GM19452 (cell line): ENCODE results near the gene RAPH1.
"Not testable (repeated sequence)": the region's sequence is repeated elsewhere in the genome, so short reads cannot be mapped to it uniquely, and the experiment has no call there.

Experiments used
- ATAC-seq: cut with Tn5 transposase; IDR thresholded peaks from one replicate; pipeline ENCODE4 v1.9.1; 2021; ENCODE audit not compliant: unreplicated experiment

The RAPH1 gene

DNA sequence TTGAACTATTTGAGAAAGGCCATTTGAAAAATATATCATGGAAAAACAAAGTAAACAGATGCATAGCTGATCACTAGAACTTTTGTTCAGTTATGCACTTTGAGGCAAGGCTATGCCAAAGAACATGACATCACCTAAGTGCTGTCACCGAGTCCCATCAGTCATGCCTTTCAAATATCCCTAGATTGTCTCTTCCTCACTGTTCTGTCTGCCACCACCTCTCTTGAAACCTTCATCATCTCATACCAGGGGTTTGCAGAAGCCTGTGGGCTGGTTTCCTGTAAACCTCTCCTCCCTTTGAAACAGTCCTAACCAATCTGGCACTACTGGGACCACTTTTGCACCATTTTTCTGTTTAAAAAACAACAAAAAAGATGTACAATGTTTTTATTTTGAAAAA, 12.3 kb upstream of the RAPH1 start:
- ATAC-seq: no peak

DNA sequence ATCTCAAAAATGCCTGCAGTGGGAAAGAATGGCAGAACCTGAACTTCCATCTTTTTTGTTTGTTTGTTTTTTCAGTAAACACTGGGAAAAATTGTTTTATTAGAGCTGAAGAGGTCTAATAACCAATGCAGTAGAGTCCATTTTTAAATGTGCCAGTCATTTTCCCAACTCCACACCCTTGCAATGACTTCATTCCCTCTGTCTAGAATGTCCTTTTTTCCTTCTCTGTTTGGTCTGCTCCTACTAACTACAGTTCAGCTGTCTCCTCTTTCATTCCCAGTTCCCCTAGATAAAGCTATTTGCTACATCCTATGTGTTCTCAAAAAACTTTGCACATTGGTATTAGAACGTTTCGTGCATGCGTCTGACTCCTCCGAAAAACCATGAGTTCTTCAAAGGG, 9.3 kb upstream of the RAPH1 start:
- no peak for ATAC-seq

DNA sequence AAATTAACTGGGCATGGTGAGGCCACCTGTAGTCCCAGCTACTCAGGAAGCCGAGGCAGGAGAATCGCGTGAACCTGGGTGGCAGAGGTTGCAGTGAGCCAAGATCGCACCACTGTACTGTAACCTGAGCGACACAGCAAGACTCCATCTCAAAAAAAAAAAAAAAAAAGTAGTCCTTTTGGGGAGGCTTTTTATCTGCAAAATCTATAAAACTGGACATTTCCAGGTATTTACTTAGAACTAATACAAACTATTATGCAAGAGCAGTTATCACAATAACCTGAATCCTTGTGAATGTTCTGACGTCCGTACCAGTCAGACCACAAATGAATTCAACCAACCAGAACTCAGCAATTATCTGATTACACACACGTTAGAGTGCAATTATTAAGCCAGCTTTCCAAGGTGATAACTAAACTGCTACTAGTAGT, 8.8 kb upstream of the RAPH1 start:
- ATAC-seq: no peak

DNA sequence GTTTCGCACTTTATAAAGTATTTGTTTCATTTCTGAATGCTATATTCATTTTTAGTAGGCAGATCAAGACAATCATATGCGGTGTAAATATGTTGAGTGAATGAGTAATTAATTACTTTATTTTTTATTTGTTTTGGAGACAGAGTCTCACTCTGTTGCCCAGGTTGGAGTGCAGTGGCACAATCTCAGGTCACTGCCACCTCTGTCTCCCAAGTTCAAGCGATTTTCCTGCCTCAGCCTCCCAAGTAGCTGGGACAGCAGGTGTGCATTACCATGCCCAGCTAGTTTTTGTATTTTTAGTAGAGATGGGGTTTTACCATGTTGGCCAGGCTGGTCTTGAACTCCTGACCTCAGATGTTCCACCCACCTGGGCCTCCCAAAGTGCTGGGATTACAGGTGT, 5.5 kb upstream of the RAPH1 start:
- ATAC-seq: not testable (repeated sequence)

DNA sequence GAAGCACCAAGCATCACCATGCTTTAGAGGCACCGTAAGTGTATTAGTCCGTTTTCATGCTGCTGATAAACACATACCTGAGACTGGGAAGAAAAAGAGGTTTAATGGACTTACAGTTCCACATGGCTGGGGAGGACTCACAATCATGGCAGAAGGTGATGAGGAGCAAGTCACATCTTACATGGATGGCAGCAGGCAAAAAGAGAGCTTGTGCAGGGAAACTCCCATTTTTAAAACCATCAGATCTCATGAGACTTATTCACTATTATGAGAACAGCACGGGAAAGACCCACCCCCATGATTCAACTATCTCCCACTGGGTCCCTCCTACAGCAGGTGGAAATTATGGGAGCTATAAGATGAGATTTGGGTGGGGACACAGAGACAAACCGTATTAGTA, 3.1 kb upstream of the RAPH1 start:
- ATAC-seq: not testable (repeated sequence)

DNA sequence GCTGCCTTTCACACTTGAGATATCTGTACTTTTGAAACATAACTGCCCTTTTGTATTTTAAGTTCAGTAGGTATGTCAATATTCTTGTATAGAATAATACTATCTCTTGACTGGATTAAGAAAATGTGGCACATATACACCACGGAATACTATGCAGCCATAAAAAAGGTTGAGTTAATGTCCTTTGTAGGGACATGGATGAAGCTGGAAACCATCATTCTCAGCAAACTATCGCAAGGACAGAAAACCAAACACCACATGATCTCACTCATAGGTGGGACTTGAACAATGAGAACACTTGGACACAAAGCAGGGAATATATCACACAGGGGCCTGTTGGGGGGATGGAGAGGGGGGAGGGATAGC, 1.5 kb upstream of the RAPH1 start:
- ATAC-seq: not testable (repeated sequence)

DNA sequence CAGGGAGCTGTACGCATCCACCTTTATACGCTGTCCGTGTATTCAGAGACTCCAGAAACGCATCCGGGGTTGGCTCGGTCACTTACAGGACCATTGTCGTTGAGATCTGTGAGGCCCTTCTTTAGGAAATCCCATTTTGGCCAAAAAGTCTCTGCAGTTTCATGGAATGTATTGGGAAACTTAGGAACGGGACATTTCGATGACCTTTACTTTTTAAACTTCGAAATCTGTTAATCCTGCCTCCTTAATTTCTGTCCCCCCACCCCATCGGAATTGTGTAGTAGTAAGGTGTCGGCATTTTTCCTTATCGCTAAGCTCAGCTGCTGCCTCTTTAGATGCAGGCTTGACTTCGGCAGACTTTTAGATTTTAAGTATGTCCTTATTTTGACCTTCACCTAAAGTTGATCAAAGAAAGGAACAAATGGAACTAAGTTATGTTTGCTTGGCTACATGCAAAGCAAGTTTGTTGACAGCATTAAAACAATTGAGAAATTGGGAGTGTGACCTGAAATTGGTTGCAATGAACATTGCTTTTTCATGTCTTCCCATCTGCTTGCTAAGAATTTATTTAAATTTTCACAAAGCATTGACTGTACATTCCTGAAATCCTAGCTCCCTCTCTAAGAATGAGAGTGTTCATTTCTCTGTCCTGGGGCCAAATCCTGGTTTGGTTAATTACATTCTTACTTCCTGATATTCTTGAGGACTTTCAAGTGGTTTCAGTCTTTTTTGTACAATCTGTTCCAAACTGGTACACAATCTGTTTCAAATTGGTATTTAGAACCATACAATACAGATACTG, 884 bp upstream of the RAPH1 start:
- ATAC-seq: no peak

DNA sequence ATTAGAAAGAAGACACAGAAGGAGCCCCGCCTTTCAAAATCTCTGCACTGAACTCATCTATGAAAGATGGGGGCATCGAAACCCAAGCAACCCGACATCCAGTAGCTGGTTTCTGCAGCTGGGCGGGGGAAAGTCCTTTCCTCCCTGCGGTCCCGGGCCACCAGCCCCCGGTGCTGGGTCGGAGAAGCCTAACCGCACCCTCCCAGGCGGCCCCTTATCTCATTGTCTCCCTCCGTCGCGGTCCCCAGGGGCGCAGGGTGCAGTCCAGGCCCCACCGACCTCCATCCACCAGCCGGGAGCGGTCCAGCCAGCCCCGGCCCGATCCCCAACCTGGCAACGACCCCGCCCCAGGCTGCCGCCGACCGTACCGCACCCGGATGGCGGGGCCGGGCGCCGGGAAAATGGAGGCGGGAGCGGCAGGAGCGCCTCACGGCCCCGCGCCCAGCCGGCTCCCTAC, 452 bp downstream of the RAPH1 start:
- no peak for ATAC-seq

DNA sequence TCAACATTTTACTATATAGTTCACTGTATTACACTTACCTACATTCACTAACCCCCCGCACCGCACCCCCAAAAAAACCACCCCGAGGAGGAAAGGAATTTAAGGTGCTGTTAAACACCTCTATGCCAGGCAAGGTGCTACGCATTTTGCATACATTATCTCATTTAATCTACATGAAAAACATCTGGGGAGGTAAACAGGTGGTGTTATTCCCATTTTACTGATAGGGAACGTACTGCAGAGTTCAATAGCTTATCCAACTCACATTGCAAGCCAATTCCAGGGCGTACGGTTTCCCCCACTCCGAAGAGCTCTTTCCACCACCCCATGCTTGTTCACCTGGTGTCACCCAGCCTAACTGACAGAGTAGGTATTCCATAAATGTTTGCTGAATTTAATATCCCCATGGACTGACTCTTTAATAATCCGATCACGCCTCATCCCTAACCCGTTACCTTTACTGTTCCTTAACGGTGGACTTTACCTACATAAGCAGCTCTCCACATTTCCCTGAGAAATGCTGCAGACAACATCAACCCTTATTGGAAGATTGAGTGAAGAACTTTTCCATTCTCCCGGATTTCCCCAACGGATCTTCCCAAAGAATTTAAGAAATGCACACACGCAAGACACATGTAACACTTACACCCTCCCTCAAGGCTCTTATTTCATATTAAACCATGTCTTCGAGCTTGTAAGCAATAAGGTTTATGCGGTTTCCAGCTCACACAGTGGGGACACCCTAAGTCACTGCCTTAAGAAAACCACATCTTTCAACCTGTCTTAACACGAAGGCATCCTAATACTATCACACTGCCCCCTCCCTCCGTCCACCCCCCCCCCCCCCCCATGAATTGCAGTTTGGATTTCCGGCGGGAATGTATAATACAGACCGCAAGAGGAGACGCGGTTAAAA, 1.2 kb downstream of the RAPH1 start:
- ATAC-seq: no peak

DNA sequence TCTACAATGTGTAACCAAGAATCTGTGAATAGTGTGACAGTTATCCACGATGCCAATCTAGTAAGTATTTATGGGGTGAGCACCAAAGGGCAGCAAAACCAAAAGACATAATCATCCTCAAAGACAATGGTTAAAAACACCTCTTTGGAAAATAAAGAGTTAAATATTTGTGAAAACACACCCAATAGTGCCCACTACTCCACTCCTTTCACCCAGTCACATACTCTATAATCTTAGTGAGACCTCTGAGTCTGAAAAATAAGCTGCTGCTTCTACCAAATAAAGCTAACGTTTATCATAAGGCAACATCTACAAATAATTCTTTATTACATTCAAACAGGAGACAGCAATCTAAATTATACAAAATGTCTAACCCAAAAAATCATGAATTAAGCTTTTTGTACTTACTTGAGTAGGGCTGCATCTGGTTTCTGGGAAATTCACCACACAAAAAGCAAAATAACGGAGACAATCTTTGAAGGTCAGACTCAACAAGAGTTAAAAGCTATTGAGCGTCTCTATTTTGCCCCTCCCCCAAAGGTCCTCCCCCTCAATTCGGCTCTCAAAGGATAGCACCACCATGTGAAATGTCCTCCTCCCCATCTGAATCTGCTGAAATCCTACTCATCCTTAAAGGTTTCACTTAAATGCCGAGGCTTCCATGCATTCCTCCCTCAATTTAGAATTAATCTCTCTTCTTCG, 2.0 kb downstream of the RAPH1 start:
- no peak for ATAC-seq

DNA sequence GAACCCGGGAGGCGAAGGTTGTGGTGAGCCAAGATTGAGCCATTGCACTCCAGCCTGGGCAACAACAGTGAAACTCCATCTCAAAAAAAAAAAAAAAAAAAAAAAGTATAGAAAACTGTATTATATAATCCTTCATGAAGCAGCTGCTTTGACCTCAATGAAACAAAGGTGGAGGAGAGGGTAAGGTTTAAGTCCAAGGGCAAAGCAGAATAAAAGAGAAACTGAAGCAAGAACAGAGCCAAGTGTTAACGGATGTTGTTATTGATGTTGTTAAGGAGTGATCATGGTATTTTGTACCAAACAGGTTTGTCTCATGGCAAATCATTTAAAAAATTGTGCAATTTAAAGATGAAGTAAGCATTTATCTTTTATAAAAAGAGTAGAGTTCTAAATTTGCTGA, 7.4 kb downstream of the RAPH1 start:
- no peak for ATAC-seq

DNA sequence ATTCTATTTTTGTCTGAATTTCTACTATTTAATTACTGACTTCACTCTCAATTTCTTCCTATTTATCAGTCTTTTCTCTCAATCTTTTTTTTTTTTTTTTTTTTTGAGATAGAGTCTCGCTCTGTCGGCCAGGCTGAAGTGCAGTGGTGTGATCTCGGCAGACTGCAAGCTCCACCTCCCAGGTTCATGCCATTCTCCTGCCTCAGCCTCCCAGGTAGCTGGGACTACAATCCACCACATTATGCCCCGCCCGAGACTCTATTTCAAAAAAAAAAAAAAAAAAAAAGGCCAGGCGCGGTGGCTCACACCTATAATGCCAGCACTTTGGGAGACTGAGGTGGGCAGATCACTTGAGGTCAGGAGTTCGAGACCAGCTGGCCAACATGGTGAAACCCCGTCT, 21.8 kb downstream of the RAPH1 start:
- not testable (repeated sequence) for ATAC-seq

DNA sequence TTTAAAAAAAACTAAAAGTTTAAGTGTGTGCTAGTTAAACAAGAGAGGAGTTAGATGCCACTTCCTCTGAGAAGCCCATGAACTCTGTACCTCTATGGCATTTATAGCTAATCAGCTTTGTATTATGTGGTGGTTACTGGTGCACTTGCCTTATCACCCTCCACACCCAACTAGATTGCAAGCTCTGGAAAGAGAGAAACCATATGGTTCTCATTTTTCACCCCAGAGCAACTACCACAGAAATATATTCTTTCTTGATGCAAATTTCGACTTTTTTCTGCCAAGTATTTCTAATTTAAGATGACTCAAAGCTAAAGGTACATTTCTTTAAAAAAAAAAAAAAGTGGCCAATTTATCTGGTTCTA, 24.2 kb downstream of the RAPH1 start:
- no peak for ATAC-seq

DNA sequence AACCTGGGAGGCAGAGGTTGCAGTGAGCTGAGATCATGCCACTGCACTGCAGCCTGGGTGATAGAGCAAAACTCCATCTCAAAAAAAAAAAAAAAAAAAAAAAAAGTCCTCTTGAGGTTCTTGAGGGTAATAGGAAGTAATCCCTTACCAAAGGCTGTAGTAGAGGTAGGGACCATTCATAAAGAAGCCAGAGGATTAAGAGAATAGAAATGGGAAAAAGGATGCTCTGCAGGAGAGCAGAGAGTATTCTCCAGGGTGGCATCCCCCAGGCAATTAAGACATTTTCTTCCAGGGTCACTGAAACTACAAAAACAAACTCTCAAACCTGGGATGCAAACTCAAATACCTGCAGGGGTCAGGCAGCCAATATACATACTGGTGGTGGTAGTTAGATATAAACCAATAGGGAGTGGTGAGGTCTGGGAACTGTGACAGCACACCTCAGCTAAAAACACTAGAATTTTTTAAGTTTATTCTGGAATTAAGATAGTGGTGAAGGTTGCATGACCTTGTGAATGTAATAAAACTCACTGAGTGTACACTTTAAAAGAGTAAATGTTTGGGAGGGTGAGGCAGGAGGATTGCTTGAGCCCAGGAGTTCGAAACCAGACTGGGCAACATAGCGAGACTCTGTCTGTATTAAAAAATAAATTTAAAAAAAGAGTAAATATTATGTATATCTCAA, 24.7 kb downstream of the RAPH1 start:
- ATAC-seq: no peak

DNA sequence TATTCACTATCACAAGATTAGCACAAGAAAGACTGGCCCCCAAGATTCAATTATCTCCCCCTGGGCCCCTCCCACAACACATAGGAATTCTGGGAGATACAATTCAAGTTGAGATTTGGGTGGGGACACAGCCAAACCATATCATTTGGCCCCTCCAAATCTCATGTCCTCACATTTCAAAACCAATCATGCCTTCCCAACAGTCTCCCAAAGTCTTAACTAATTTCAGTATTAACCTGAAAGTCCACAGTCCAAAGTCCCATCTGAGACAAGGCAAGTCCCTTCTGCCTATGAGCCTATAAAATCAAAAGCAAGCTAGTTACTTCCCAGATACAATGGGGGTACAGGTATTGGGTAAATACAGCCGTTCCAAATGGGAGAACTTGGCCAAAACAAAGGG, 31.6 kb downstream of the RAPH1 start:
- ATAC-seq: not testable (repeated sequence)

DNA sequence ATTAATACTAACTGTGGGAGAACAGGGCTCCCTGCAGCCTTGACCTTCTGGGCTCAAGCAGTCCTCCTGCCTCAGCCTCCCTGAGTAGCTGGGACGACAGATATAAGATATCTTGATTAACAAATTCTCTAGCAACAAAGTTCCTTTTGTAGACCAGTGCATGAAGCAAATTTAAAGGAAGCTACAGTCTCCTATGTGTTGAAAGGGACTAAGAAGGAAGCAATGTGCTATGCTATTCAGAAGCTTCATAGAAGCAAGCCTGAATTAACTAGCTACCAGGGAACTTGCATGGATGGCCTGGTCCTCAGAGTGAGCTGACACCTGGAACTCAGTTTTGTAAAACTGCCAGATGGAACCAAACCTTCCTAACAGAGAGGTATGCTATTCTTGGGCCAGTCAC, 33.2 kb downstream of the RAPH1 start:
- ATAC-seq: no peak

DNA sequence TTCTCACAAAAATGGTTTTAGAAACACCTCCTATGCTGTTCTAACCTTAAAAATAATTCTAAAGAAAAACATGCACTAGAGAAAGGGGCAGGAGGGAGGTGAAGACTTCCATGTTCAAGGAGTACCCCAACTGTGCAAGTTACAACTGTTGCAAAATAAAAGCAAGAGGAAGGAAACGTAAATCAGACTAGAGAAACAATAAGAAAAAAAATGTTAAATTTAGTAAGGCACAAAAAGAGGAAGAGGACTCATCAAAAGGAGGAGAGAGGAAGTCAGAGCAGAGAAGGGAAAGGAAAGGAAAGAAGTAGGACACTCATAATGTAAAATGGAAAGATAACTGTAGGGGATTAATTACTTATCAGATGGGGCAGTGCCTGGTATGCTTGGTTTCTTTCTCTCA, 34.1 kb downstream of the RAPH1 start:
- ATAC-seq: no peak

DNA sequence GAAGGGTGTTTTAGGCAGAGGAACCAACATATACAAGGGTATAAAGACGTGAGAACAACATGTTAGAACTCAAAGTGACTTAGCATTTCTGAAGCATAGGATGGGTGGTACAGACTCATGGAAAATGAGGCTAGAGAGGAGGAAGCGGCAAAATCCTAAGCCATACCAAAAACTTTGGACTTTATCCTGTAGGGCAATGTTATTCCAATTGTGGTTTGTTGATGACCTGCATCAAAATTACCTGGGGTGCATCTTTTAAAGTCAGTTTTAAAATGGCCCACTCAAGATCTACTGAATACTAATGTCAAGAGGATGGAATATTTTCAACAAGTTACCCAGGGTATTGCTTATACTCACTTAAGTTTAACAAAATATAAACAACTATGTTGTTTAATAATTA, 34.8 kb downstream of the RAPH1 start:
- ATAC-seq: no peak

DNA sequence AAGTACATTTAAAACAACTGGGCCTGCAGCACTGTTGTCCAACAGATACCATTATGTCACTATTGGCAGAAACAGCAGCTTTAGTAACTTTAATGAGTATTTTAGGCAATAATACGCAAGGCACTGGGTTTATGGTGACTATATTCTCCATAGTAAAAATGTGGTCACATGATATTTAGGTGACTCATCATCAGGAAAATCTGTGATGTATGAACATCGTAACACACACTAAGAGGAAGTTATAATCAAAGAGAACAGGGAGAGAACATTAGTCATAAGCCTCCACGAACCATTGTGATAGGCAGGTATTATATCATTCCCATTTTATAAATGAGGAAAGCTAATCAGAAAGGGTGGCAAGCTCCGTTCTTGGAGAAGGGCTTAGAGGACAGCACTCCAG, 36.9 kb downstream of the RAPH1 start:
- ATAC-seq: no peak

DNA sequence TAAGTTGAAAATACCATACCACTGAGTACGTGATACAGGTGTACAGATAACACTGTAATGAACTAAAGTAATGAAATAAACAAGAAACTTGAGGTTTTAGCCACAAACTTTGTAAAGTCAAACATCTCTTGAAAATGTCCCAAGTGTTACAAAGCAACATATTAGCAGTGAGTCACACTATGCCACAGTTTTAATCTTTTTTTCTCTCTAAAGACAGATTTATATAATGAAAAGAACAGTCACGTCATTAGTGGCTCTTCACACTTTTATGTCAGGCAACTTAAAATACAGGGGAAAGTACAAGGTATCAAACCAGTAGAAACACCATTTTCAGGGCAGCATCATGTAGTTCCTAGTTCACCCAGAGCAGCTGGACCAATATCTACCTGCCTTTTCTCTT, 42.1 kb downstream of the RAPH1 start:
- ATAC-seq: no peak

DNA sequence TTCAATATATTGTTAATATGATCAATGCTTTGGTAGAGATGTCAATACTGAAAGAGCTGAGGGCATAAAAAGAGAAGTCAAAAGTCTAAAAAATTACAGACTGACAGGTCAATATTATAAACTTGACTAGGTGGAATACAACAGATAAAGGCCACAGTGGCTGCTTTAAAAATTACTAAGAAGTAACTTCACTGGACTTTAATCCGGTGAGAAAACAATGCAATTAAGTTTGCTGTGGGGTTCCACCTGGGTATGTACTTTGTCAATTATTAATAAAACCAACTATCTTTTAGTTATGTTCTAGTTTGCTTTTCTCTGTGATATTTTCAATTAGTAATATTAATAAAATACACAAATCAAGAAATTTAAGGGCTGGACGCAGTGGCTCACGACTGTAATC, 44.7 kb downstream of the RAPH1 start:
- ATAC-seq: no peak
